K562 (cell line): ENCODE results near the gene DCUN1D2. TPM values are rescaled to one million over a fixed set of nuclear protein-coding genes. Genes with fewer than 3 reads are reported as not detected.
A peak's percentile ranks its signal among the peaks of the same experiment; 100 is the strongest.

Source experiments
- MYBL2 ChIP-seq, 2 experiments: fragments of 450-650 bp in 1 of 2; sonication (generic) in 1 of 2; formaldehyde crosslinking in 1 of 2; IDR thresholded peaks; 2 replicates each; pipeline versions ENCODE4 v1.6.1 to v1.8.1; 2017 to 2022; ENCODE audit warnings: borderline replicate concordance in 1 of 2, inconsistent platforms in 1 of 2, low read depth in 1 of 2, mild to moderate bottlenecking in 1 of 2, missing genetic modification reagents in 1 of 2, moderate library complexity in 1 of 2
- POLR2G ChIP-seq: fragments of 200-400 bp; formaldehyde crosslinking; IDR thresholded peaks from 2 replicates; pipeline ENCODE4 v1.6.1; 2017; ENCODE audit warnings: low read depth, mild to moderate bottlenecking, antibody characterized with exemption, low read length, moderate library complexity
- PTTG1 ChIP-seq: fragments of 450-650 bp; IDR thresholded peaks from 2 replicates; pipeline ENCODE4 v1.6.1; 2016; ENCODE audit warnings: low read depth, mild to moderate bottlenecking, missing genetic modification characterization, missing compliant biosample characterization
- SIX5 ChIP-seq, 2 experiments: IDR thresholded peaks; 2 replicates each; pipeline ENCODE4 v1.6.1; 2011; ENCODE audit warnings: low read length in 2 of 2, borderline replicate concordance in 1 of 2, low read depth in 1 of 2, mild to moderate bottlenecking in 1 of 2, moderate library complexity in 1 of 2; ENCODE audit not compliant: insufficient read depth in 1 of 2
- ZBTB33 ChIP-seq: sonication (generic); formaldehyde crosslinking; IDR thresholded peaks from 2 replicates; pipeline ENCODE4 v1.8.1; 2023; ENCODE audit warnings: mild to moderate bottlenecking, missing genetic modification reagents
- ZFX ChIP-seq: sonication (generic); formaldehyde crosslinking; IDR thresholded peaks from 2 replicates; pipeline ENCODE4 v1.8.0; 2022; ENCODE audit warnings: mild to moderate bottlenecking, missing genetic modification reagents, moderate library complexity
- ZNF133 ChIP-seq: fragments of 250-450 bp; sonication (Bioruptor Pico); IDR thresholded peaks from 2 replicates; pipeline ENCODE4 v1.4.0; 2020; ENCODE audit warnings: mild to moderate bottlenecking
- ZNF589 ChIP-seq: fragments of 200-800 bp; sonication (Bioruptor generic); IDR thresholded peaks from 2 replicates; pipeline ENCODE4 v1.6.1; 2016; ENCODE audit warnings: low read depth, missing genetic modification characterization, missing compliant biosample characterization
- polyA plus RNA-seq, 8 experiments: library from polyadenylated mRNA; depleted of rRNA in 4 of 8; stranded (reverse) in 5 of 8; unstranded in 3 of 8; fragments of >200 nt; fragmentation: Nextera tagmentation in 2 of 8; fragmentation: Illumina TruSeq in 1 of 8; extraction: Ambion mirVana in 2 of 8; extraction: Trizol in 1 of 8; gene quantifications; 2 replicates each; pipeline versions ENCODE4 v1.2.1 to v1.2.3, GENCODE V29; 2011 to 2014; ENCODE audit warnings: inconsistent platforms in 1 of 8, missing spikeins in 1 of 8
- total RNA-seq, 7 experiments: library from RNA; depleted of rRNA in 6 of 7; stranded (reverse); fragments of >200 nt in 6 of 7; fragmentation: Illumina TruSeq in 2 of 7; extraction: Trizol in 2 of 7; gene quantifications; 2 replicates each; pipeline versions ENCODE4 v1.2.1 to v1.2.3, GENCODE V29; 2011 to 2021; ENCODE audit warnings: low replicate concordance in 1 of 7

The DCUN1D2 gene
- total and polyA plus RNA-seq, 9 of the 15 experiments (the other 6 are each of a cell fraction or from before 2014, with no cell fraction given): 2.1 to 16.8 (median 11.1) TPM

GRCh38 chr13:113448885-113449692 is 41.4 kb downstream of the DCUN1D2 start (continued):
- TF ChIP-seq ZBTB33 (peak; percentile 32; the same call in 1 of the 2 replicates), ZNF133 (no peak), PTTG1 (tag) (no peak), ZFX (CRISPR knock-in tag) (peak; percentile 85), ZNF589 (CRISPR knock-in tag) (no peak), SIX5 (IDR thresholded peaks at IDR 0.05; ENCODE audit: borderline replicate concordance in 1 of 2, insufficient read depth in 1 of 2, low read depth in 1 of 2, low read length in 2 of 2) (peak; percentile 36 to 37; a peak in 2 of 4 replicates), MYBL2 (IDR thresholded peaks at IDR 0.05; ENCODE audit: low read depth) (no peak), MYBL2 (CRISPR knock-in tag; IDR thresholded peaks at IDR 0.05; ENCODE audit: borderline replicate concordance) (no peak), POLR2G (peak; percentile 64)
